Adrenal gland (tissue), 5 donors: ENCODE data around the gene BCL2A1.

Source experiments
- CTCF ChIP-seq, 6 experiments: fragments of 450-650 bp in 4 of 6; fragments of 200-600 bp in 2 of 6; sonication (generic) in 1 of 6; IDR thresholded peaks; 1 replicate in 5 of 6; 2 replicates in 1 of 6; pipeline versions ENCODE4 v1.5.1 to v1.8.0; 2016 to 2021; ENCODE audit warnings: antibody characterized with exemption in 6 of 6, mild to moderate bottlenecking in 2 of 6, moderate library complexity in 1 of 6
- POLR2A ChIP-seq, 2 donors: fragments of 450-650 bp; IDR thresholded peaks; one replicate each; pipeline ENCODE4 v1.6.1; 2017; ENCODE audit warnings: antibody characterized with exemption in 2 of 2, mild to moderate bottlenecking in 2 of 2, moderate library complexity in 1 of 2
- donor health status: DM: no; HTN: no; CAD: no.

GRCh38 chr15:79953951-79954444 is 17.0 kb downstream of the BCL2A1 start:
- no peak for TF ChIP-seq POLR2A (IDR thresholded peaks at IDR 0.05)
- TF ChIP-seq CTCF (IDR thresholded peaks at IDR 0.05), result no peak
